HPDE6-E6E7 (cell line): ENCODE measurements around the gene TMEM242.

Experiments
- DNase-seq: peaks from one replicate; pipeline ENCODE4 v3.0.0; 2011; ENCODE audit warnings: missing footprints; ENCODE audit errors: extremely low spot score

Gene TMEM242

GRCh38 chr6:157288575-157288974, 34.7 kb downstream of the TMEM242 start:
- DNase-seq, result no peak

GRCh38 chr6:157287923-157288322, 35.4 kb downstream of the TMEM242 start:
- no peak for DNase-seq

GRCh38 chr6:157287247-157287850, 36.0 kb downstream of the TMEM242 start:
- no peak for DNase-seq

- no peak for DNase-seq
Measured at GRCh38 chr6:157285422-157285779, 37.9 kb downstream of the TMEM242 start.

GRCh38 chr6:157284738-157285421, 38.4 kb downstream of the TMEM242 start:
- no peak for DNase-seq

GRCh38 chr6:157283900-157284737, 39.2 kb downstream of the TMEM242 start:
- no peak for DNase-seq

GRCh38 chr6:157283330-157283898, 39.9 kb downstream of the TMEM242 start:
- no peak for DNase-seq

- no peak for DNase-seq
Measured at GRCh38 chr6:157282284-157282683, 41.0 kb downstream of the TMEM242 start.

- no peak for DNase-seq
Measured at GRCh38 chr6:157281570-157281969, 41.7 kb downstream of the TMEM242 start.

- no peak for DNase-seq
Measured at GRCh38 chr6:157280947-157281346, 42.4 kb downstream of the TMEM242 start.

GRCh38 chr6:157280157-157280556, 43.2 kb downstream of the TMEM242 start:
- DNase-seq, result no peak

GRCh38 chr6:157278171-157278570, 45.1 kb downstream of the TMEM242 start:
- no peak for DNase-seq

GRCh38 chr6:157276731-157277130, 46.6 kb downstream of the TMEM242 start:
- no peak for DNase-seq

- DNase-seq, result no peak
Measured at GRCh38 chr6:157276134-157276532, 47.2 kb downstream of the TMEM242 start.

- peak; percentile 76 for DNase-seq
Measured at GRCh38 chr6:157274471-157275226, 48.7 kb downstream of the TMEM242 start.

- no peak for DNase-seq
Measured at GRCh38 chr6:157273756-157274470, 49.4 kb downstream of the TMEM242 start.

GRCh38 chr6:157272866-157273755, 50.2 kb downstream of the TMEM242 start:
- no peak for DNase-seq

- no peak for DNase-seq
Measured at GRCh38 chr6:157272372-157272771, 50.9 kb downstream of the TMEM242 start.

GRCh38 chr6:157271911-157272310, 51.4 kb downstream of the TMEM242 start:
- no peak for DNase-seq

- no peak for DNase-seq
Measured at GRCh38 chr6:157271441-157271840, 51.9 kb downstream of the TMEM242 start.
